HG03103 (cell line): ENCODE results near the gene TBX21.
"Not testable (repeated sequence)": the region's sequence is repeated elsewhere in the genome, so short reads cannot be mapped to it uniquely, and the experiment has no call there.

Experiments used
- ATAC-seq: cut with Tn5 transposase; IDR thresholded peaks from one replicate; pipeline ENCODE4 v1.9.1; 2021; ENCODE audit warnings: low read depth; ENCODE audit not compliant: unreplicated experiment

Gene TBX21

DNA sequence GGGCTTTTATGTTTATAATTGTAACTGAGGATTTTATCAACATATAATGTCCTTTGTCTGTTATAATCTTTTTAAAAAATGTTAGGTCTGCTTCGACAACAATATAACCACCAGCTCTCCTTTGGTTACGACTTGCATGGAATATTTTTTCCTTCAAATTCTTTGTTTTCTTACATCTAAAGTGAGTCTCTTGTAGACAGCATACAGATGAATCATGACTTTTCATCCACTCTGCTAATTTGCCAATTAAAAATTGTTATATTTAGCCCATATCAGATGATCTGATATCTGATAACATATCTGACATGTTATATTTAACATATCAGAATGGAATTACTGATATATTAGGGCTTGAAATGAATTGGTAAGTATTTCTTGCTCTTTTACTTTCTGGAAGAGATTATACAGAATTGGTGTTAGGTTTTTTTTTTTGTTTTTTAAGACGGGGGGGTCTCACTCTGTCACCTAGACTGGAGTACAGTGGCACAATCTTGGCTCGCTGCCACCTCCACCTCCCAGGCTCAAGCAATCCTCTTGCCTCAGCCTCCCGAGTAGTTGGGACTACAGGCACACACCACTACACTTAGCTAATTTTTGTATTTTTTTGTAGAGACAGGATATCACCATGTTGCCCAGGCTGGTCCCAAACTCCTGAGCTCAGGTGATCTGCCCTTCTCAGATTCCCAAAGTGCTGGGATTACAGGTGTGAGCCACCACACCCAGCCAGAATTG, 27.5 kb downstream of the TBX21 start:
- ATAC-seq: no peak

DNA sequence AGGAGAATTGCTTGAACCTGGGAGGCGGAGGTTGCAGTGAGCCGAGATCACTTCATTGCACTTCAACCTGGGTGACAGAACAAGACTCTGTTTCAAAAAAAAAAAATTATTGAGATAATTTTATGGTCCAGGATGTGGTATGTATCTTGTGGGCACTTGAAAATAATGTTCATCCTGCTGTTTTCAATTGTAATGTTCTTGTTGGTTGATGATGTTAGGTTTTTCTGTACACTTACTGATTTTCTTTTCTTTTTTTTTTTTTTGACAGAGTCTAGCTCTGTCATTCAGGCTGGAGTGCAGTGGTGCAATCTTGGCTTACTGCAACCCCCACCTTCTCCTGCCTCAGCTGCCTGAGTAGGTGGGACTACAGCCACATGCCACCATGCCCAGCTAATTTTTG, 29.7 kb downstream of the TBX21 start:
- ATAC-seq: no peak

DNA sequence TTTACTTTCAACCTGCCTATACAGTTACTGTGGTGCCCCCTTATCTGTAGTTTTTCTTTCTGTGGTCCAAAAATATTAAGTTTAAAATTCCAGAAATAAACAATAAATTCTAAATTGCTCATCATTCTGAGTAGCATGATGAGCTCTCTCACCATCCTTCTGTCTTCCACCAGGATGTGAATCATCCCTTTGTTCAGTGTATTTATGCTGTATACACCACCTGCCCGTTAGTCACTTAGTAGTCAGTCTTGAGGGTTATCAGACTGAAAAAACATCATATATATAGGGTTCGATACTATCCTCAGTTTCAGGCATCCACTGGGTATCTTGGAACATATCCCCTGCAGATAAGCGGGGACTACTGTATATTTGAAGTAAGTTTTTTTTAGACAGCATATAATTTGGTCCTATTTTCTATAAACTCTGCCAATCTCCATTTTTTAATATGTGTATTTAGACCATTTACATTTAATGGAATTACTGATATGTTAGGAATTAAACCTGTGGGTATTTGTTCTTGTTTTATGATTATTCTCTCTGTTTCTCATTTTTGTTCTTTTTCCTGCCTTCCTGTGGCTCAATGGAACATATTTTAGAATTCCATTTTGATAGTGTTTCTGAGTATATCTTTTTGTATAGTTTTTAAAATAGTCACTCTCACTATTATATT, 31.0 kb downstream of the TBX21 start:
- no peak for ATAC-seq

DNA sequence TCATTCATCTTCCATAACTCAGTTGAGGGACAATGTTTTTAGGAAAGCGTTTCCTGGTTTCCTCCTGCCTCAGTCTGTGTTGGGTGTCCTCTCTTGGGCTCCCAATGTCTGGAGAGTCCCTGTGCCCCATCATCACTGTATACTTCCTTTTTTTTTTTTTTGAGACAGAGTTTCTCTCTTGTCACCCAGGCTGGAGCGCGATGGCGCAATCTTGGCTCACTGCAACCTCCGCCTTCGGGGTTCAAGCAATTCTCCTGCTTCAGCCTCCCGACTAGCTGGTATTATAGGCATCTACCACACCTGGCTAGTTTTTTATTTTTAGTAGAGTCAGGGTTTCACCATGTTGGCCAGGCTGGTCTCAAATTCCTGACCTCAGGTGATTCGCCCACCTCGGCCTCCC, 40.6 kb downstream of the TBX21 start:
- ATAC-seq: not testable (repeated sequence)

DNA sequence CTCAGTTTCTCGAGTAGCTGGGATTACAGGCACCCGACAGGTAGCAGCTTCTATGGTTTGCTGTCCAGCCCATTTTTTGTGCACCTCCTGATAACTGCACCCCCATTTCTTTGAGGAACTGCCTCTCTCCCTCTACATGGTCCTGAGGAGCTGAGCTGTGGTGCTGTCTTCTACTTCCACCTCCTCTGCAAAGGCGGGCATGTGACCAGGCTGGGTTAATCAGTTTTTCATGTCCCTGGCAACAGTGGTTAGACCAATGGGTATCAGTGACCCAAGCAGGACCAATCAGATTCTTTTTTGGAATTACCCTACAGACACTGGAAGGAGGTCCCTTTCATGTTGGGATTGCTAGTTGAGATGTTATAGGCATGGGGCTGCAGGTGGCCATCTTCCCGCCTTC, 41.3 kb downstream of the TBX21 start:
- ATAC-seq: no peak

DNA sequence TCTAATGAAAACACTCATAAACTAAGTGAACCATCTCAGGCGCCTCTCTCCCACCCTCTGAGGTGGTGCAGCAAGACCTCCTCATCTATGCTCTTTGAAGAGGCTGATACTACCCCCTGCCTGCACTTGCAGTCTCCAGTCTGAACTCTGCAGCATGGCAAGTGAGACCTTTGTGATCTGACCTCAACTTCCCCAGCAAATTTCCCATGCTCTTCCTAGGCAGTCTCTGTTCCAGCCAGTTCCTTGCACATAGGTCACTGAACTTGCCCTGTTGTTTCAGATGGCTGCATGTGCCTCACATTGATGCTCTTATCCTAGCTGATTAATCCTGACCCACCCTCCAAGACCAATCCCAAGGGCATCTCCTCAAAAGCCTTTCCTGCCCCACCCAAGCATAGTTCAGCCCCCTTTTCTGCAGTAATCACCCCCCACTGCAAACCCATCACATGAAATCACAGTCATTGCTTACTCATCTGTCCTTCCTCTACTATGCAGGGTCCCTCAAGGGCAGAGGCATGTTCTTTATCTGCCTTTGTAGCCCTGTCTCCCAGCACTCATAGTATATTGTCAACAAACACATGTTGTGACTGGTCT, 42.0 kb downstream of the TBX21 start:
- no peak for ATAC-seq

DNA sequence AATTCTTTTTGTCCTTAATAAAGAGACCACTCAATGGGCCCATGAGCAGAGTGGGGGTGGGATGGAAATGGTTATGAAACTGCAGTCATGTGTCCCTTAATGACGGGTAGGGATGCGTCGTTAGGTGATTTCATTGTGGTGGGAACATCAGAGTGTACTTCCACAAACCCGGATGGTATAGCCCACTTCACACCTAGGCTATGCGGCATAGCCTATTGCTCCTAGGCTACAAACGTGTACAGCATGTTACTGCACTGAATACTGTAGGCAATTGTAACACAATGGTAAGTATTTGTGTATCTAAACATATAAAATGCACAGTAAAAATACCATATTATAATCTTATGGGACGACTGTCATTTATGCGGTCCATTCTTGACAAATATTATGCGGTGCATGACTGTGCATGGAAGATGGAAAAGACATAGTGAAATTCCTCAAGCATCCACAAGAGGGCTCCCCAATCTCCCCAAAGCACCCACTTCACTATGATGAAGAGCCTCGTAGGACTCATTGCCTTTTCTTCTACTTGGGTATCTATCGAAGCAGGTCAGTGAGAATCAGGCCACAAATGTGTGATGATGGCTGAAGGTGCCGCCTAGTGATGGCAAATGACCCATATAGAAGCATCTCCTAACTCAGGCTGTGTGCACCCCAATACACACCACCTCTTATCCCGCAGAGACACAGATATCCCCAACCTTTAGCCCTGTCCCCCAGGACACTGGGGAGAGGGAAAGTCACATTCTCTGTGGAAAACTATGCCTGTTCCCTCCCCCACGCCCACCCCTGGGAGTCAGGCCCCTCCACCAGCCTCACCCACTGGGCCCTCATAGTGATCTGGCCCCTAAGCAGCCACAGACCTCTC, 43.5 kb downstream of the TBX21 start:
- no peak for ATAC-seq

DNA sequence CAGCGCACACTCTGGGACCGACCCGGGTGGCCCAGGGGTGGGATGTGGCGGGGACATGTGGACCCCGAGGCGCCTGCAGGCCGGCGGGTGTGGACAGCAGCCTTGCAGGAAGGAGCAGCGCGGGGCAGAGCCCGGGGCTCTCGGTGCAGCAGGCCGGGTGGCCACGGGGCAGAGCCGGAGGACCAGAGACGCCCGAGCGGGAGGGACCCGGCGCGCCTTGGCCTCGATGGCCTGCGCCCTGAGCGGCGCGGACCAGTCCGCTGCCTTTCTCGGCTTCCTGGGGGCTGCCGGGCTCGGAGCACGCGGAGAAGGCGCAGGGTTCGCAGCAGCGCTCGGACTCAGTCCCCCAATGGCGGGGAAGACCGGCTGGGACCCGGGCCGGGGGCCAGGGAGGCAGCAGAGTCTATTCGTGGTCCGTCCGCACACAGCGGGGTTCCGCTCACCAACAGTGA, 45.2 kb downstream of the TBX21 start:
- ATAC-seq: no peak

DNA sequence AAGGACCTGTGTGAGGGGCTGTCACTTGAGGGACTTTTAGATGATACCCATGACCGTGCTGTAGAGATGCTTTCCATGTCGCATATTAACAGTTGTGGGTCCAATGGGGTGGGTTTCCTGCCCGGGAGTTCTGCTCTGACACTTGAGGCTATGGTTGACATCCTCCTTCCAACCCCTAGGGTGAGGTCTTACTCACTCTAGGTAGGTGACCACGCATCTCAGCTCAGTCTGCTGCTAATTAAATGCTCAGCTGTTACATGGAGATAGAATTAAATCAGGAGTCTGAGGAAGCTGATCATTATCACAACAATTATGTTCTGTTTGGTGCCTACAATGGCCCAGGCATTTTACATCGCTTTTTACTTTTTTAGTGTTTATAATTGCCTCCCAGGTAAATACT, 48.4 kb downstream of the TBX21 start:
- ATAC-seq: no peak

DNA sequence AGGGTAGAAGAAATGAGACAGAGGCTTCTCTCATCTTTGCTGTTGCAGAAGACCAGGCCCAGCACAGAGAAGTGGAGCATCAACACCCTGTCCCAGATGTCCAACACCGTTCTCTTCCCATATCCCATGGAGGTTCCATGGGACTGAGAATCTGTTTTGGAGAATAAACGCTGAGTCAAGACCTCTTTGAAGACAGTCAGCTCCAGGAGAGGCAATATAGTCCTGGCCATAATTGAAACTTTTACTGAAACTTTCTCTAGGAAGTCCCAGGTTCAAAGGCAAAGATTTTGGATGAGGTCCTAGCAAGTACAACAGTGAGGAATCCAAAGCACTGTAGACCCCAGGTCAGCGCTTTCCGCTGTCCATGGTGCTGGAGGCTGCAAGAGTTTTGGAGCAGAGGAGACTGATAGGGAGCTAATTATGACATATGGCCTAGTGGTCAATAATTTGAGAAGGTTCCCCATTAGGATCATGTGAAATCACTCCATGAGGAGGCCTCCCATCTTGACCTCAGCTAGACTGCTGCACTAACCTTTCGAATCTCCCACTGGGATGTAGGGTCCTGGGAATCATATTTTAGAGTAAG, 52.6 kb downstream of the TBX21 start:
- no peak for ATAC-seq

DNA sequence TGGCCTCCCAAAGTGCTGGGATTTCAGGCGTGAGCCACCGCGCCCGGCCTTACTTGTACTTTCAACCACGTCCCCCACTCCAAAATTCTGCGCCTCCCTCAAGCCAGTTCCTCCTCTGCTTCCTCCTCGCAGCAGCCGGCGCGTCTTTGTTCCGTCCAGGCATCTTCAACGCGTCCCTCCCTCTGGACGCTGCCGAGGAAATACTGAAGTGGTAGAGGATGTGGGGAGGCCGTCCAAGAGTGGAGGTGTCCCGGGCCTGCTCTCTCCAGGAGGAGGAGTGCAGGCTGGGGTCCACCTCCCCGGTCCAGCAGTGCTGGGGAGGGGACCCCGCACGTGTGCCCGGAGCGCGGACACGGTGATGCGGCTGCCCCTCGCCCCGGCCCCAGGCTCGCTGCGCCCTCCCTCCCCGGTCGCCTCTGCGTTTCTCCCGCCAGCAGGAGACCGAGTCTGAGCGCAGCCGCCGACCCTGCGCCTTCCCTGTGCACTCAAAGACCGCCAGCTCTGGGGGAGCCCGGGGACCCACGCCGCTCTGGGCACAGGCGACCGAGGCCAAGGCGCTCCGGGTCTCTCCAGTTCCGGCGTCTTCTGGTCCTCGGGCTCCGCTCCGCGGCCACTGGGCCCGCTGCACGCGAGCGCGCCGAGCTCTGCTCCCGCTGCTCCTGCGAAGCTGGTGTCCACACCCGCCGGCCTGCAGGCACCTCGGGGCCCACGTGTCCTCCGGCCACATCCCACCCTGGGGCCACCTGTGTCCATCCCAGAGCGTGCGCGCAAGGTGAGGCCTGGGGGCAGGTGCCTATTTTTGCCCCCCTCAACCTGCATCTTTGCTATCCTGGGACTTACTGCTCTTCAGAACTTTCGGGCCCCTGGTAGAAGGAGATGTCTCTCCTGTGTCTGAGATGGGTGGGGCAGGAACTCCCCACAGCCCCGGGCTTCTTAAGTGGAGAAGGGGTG, 56.9 kb downstream of the TBX21 start:
- no peak for ATAC-seq

DNA sequence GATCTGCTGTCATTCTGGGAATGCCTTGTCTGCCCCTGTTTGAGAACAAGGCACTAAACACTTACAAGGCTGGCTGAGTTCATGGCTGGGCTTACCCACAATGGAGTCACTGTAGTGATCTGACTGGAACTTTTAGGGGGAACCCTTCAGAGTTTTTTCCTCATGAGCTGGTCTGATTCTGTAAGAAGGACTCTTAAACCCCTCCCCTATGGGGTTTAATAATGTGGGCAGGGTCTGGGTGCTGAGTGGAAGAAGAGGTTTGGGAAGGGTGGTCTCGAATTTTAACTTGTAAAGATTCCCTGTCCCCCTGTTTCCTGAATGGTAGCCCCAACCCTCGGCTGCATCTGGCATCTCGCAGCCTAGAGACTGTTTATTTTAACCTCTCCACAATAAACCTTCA, 58.0 kb downstream of the TBX21 start:
- ATAC-seq: no peak

DNA sequence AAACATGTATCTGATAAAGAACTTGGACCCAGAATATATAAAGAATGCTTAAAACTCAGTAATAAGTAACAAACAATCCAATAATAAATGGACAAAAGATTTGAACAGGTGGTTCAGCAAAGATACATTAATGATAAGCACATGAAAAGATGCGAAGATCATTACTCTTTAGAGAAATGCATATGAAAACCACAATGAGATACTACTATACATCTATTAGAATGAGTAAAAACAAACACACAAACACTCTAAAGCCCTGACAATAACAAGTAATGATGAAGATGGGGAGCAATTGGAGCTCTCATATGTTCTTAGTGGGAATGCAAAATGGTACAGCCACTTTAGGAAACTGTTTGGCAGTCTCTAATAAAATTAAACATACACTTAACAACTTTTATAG, 59.4 kb downstream of the TBX21 start:
- ATAC-seq: no peak

DNA sequence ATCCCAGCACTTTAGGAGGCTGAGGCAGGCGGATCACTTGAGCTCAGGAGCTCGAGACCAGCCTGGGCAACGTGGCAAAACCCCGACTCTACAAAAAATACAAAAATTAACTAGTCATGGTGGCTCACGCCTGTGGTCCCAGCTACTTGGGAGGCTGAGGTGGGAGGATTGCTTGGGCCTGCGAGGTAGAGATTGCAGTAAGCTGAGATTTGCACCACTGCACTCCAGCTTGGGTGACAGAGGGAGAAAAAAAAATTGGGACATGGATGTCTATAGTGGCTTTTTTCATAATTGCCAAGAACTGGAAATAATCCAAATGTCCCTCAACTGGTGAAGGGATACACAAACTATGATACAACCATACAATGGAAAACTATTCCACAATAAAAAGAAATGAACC, 59.9 kb downstream of the TBX21 start:
- no peak for ATAC-seq
